Measurements from ENCODE around the gene ZNF283. TPM values are rescaled to one million over a fixed set of nuclear protein-coding genes. Genes with fewer than 3 reads are reported as not detected.

ZNF283 gene
- total RNA-seq, 1 donor from 2014 or later: not detected

GRCh38 chr19:43797556-43797955 is 29.6 kb upstream of the ZNF283 start:
- no peaks in the 10 kb centered on the region for H3K9me3 ChIP-seq
- no peaks in the 10 kb centered on the region for H3K4me1 ChIP-seq
- H3K27ac ChIP-seq: no peak overlapping the region
- no peaks in the 10 kb centered on the region for H3K36me3 ChIP-seq
- TF ChIP-seq CTCF (IDR thresholded peaks at IDR 0.05): no peak
- no peak overlapping the region for H3K4me3 ChIP-seq
- no peak for DNase-seq (ENCODE audit: low spot score in 2 of 2)
- intact Hi-C loops (cut with DNase I): no loop called here
- H3K27me3 ChIP-seq: peaks cover 5% of the 10 kb centered on the region

GRCh38 chr19:43798026-43798545 is 29.0 kb upstream of the ZNF283 start:
- no peak overlapping the region for H3K27ac ChIP-seq
- intact Hi-C loops (cut with DNase I): no loop called here
- H3K4me1 ChIP-seq: no peaks in the 10 kb centered on the region
- TF ChIP-seq CTCF (IDR thresholded peaks at IDR 0.05): no peak
- no peaks in the 10 kb centered on the region for H3K9me3 ChIP-seq
- H3K36me3 ChIP-seq: no peaks in the 10 kb centered on the region
- no peak for DNase-seq (ENCODE audit: low spot score in 2 of 2)
- H3K4me3 ChIP-seq: peak overlapping the region; percentile 41 to 57
- H3K27me3 ChIP-seq: peaks cover 5% of the 10 kb centered on the region

- H3K27me3 ChIP-seq: peaks cover 5% of the 10 kb centered on the region
- intact Hi-C loops (cut with DNase I): no loop called here
- DNase-seq (ENCODE audit: low spot score in 2 of 2): no peak
- no peaks in the 10 kb centered on the region for H3K9me3 ChIP-seq
- TF ChIP-seq CTCF (IDR thresholded peaks at IDR 0.05): no peak
- no peaks in the 10 kb centered on the region for H3K4me1 ChIP-seq
- H3K4me3 ChIP-seq: peak overlapping the region; percentile 41 to 57
- no peak overlapping the region for H3K27ac ChIP-seq
- H3K36me3 ChIP-seq: no peaks in the 10 kb centered on the region
Observed at GRCh38 chr19:43798546-43799409, 28.3 kb upstream of the ZNF283 start.

GRCh38 chr19:43799502-43800142 is 27.5 kb upstream of the ZNF283 start:
- no peak for TF ChIP-seq CTCF (IDR thresholded peaks at IDR 0.05)
- H3K4me3 ChIP-seq: no peak overlapping the region

GRCh38 chr19:43802216-43802951 is 24.7 kb upstream of the ZNF283 start, which contains the start of gene LYPD5:
Gene LYPD5 (minus strand): TSS chr19:43802447. CDS start chr19:43802380, 67 bp downstream.
- H3K36me3 ChIP-seq: no peaks in the 10 kb centered on the region
- no peak for TF ChIP-seq CTCF (IDR thresholded peaks at IDR 0.05)
- intact Hi-C loops (cut with DNase I): no loop called here
- peaks cover 5% of the 10 kb centered on the region for H3K27me3 ChIP-seq
- no peak for DNase-seq (ENCODE audit: low spot score in 2 of 2)
- no peaks in the 10 kb centered on the region for H3K4me1 ChIP-seq
- no peak within 1 kb of the TSS for H3K4me3 ChIP-seq
- no peak within 1 kb of the TSS for H3K27ac ChIP-seq
- H3K9me3 ChIP-seq: no peaks in the 10 kb centered on the region

More at GRCh38 chr19:43799502-43800142, 27.5 kb upstream of the ZNF283 start:
- Histone ChIP-seq H3K27ac (no peak overlapping the region), H3K27me3 (peaks cover 5% of the 10 kb centered on the region), H3K4me1 (no peaks in the 10 kb centered on the region), H3K9me3 (no peaks in the 10 kb centered on the region), H3K36me3 (no peaks in the 10 kb centered on the region)
- intact Hi-C loops (cut with DNase I): no loop called here
- DNase-seq (ENCODE audit: low spot score in 2 of 2): no peak
